Measurements from ENCODE around the gene ADAMTS18.
"Not testable (repeated sequence)": the region's sequence is repeated elsewhere in the genome, so short reads cannot be mapped to it uniquely, and the experiment has no call there.

The ADAMTS18 gene, protein sequence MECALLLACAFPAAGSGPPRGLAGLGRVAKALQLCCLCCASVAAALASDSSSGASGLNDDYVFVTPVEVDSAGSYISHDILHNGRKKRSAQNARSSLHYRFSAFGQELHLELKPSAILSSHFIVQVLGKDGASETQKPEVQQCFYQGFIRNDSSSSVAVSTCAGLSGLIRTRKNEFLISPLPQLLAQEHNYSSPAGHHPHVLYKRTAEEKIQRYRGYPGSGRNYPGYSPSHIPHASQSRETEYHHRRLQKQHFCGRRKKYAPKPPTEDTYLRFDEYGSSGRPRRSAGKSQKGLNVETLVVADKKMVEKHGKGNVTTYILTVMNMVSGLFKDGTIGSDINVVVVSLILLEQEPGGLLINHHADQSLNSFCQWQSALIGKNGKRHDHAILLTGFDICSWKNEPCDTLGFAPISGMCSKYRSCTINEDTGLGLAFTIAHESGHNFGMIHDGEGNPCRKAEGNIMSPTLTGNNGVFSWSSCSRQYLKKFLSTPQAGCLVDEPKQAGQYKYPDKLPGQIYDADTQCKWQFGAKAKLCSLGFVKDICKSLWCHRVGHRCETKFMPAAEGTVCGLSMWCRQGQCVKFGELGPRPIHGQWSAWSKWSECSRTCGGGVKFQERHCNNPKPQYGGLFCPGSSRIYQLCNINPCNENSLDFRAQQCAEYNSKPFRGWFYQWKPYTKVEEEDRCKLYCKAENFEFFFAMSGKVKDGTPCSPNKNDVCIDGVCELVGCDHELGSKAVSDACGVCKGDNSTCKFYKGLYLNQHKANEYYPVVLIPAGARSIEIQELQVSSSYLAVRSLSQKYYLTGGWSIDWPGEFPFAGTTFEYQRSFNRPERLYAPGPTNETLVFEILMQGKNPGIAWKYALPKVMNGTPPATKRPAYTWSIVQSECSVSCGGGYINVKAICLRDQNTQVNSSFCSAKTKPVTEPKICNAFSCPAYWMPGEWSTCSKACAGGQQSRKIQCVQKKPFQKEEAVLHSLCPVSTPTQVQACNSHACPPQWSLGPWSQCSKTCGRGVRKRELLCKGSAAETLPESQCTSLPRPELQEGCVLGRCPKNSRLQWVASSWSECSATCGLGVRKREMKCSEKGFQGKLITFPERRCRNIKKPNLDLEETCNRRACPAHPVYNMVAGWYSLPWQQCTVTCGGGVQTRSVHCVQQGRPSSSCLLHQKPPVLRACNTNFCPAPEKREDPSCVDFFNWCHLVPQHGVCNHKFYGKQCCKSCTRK (N-terminal part only)

DNA sequence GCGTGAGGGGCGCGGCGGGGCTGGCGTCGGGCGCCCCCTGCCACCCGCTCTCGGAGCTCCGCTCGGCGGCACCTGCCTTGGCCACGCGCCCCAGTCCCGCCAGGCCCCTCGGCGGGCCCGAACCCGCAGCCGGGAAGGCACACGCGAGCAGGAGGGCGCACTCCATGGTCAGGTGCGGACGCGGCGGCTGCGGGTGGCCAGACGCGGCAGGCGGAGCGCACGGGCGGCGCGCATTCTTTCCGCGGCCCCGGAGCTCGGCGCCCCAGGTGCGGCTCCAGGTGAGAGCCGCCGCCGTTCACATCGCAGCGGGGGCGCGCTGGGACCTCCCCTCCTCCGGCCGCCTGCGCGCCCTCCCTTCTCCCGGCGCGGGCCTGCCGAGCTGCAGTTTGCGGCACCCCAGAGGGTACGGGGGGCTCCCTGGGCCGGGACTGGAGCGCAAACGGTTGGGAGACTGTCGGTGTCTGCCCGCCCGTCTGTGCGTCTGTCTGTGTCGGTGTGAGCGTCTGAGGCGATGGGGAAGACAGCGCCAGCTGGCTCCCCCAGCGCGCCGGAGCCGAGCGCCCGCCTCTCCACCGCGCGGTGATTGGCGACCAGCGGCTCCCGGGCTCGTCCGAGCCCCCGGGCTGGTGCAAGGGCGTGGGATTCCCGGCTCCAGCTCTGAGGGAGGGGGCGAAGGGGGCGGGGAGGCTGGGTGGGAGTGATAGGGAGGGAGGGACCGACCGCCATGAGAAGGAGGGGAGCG, at the start of gene ADAMTS18:
ADAMTS18 (minus strand) TSS at position 505 of the 742 bp plus-strand sequence; CDS start at position 166, 339 bp downstream.
- DNase-seq (ENCODE audit: low read depth in 2 of 2, low spot score in 1 of 2): no peak

DNA sequence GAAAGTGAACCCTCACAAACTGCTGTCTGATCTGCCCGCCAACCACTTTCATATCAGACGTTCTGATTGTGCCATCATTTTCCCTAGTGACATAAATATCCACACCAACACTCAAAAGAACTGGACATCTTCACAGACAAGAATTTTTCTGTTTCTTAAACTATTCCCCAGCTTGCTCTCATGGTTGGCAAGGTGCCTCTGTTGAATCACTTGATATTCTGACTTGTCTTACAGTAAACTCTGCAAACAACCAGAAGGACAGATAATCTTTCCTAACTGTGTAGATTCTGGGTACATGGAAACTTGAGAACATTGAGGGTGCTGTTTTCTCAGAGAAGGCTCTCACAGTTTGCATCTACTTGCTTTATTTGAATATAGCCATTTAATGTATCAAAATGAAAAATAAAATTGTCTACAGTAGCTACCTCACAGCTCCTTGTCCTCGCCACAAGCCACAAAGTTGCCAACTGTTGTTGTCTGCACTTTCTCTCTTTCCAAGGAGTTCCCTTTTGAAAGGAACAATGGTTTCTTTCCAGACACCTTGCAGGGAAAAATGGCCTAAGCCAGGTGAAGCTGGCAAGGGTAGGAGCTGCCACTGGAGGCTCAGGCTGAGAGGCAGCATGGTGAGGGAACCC, 46.0 kb upstream of the ADAMTS18 start:
- DNase-seq (ENCODE audit: low read depth in 2 of 2, low spot score in 1 of 2): no peak

DNA sequence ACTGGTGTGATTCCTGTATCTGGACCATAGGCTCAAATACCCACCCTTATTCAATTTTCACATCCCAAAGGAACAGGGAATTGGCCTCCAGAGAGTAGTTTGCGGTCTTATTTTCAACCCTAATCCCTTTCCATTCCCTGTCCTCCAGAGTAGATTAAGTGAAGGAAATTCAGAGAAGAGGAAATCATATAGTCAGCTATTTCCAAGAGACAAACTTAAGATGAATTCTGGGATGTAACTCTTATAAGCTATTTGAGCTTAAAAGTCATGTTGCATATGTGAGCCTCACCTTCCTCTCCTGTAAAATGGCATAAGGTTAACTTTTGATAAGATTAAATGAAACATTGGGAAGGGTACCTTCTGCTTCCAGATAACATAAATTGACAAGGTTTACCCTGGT, 37.4 kb upstream of the ADAMTS18 start:
- DNase-seq (ENCODE audit: low read depth in 2 of 2, low spot score in 1 of 2): no peak

DNA sequence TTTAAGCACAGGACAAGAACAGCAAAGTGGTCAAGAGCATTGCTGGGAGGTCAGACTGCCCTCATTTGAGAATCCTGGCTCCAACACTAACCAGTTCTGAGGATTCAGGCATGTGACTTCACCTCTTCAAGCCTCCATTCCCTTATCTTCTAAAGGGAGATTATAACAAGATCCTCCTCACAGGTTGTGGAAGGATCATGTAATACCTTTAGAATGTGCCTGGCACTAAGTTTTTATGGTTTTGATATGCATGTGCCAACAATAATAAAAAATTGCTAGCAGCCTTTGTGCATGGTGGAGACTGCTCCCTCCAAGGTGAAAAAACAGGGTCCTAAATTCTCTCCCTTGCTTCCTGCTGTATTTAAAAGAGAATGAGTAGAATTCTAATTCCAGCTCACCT, 36.0 kb upstream of the ADAMTS18 start:
- no peak for DNase-seq (ENCODE audit: low read depth in 2 of 2, low spot score in 1 of 2)

DNA sequence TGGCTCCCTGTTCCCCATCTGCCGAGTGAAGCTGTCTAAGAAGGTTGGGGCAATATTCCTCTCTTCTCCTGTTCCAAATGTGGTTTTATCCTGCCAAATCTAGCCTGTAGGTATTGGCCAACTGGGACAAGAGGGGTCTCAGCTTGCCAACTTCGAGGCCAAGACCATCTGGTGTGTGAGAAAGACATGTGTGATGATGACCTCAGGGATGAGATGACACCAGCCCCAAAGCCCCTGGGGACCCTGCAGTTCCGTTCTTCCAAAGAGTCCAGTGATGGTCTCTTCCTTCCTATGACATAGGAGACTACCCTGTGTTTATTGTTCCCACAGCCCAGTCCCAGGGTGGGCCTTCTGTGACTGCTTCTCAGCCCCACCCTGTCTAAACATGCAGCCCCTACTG, 34.8 kb upstream of the ADAMTS18 start:
- no peak for DNase-seq (ENCODE audit: low read depth in 2 of 2, low spot score in 1 of 2)

DNA sequence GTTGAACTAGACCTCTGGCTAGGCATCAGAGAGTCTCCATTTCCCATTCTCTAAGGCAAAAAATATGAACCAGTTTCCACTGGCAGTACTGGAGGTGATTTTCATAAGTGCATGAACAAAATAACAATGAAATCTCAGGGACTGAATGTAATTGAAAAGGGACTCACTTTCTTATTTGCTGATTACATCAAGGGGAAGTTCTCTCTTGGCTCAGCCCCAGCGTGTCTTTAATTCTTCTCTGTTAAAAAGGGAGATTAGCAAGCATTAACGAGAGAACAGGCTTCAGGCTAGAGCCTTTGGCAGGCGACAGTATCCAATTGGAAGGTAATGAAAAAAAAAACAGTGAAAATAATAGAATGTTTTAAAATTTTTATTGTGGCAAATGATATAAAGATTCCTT, 34.0 kb upstream of the ADAMTS18 start:
- no peak for DNase-seq (ENCODE audit: low read depth in 2 of 2, low spot score in 1 of 2)

DNA sequence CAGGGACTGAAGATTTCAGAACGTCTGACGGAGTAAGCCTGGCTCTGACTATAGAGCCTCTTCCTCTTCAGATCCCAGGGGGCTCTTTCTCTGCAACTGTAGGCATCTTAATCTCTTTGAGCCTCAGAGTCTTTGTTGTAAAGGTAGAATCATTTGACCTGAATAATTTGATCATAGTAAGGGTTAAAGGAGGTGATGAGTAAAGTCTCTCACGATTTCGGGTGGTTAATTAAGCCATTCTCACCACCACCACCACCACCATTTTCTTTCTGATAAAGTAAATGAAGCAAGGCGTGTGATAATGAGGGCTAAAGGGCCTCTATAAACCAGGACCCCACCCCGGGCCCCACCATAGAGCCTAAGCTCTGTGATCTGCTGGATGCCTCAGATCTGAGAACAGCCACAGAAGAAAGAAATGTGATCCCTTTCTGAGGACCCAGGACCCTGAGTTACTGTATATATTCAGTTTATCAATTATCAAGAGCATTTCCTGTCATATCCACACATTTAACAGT, 33.0 kb upstream of the ADAMTS18 start:
- DNase-seq (ENCODE audit: low read depth in 2 of 2, low spot score in 1 of 2): no peak

DNA sequence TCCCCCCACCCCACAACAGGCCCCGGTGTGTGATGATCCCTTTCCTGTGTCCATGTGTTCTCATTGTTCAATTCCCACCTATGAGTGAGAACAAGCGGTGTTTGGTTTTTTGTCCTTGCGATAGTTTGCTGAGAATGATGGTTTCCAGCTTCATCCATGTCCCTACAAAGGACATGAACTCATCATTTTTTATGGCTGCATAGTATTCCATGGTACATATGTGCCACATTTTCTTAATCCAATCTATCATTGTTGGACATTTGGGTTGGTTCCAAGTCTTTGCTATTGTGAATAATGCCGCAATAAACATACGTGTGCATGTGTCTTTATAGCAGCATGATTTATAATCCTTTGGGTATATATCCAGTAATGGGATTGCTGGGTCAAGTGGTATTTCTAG, 28.8 kb upstream of the ADAMTS18 start:
- not testable (repeated sequence) for DNase-seq (ENCODE audit: low read depth in 2 of 2, low spot score in 1 of 2)

DNA sequence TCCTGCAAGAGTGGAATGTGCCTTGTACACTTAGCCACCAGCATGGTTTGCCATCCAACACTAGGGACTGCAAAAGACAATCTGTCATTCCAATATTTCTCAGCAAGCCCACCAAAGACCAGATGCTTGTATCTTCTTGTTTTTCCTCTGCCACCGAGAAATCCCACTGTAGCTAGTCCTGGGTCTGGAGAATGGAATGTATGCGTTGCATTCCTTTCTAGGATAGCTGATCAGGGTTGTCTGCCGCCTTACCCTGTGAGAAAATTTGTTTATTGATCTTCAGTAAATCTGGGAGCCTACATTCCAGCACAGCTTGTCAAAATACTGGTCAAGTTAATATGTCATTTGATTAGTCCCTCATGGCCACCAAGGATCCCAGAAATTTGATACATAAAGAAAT, 28.1 kb upstream of the ADAMTS18 start:
- DNase-seq (ENCODE audit: low read depth in 2 of 2, low spot score in 1 of 2): no peak

DNA sequence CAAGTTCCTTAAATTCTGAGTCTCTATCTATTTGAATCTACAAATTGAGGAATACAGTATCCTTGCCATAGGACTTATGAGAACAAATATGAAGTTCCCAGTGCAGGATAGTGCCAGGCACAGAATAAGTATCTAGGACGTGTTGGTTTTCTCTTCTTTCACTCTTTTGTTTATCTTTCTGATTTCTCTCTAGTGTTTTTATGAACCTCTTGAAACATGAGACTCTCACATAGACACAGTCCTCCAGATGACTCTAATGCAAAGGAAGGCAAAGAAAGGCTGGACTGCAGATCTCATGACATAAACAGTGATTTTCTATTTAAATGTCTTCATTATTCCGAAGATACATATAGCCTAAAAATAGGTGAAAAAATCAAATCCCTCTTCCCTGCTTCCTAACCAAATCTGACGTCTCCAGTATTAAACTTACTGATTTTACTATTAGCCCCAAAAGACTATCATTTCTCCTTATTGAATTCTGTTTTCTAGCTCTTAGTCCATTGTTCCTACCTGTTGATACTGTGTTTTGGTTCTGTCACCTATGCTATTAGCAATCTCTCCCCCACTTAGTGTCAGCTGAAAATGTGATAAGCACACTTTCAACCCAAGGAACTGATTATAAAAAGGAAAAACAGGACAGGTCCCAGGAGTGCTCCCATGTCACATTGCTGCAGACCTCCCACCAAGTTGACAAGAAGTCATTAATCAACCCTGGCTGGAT, 24.9 kb upstream of the ADAMTS18 start:
- no peak for DNase-seq (ENCODE audit: low read depth in 2 of 2, low spot score in 1 of 2)

DNA sequence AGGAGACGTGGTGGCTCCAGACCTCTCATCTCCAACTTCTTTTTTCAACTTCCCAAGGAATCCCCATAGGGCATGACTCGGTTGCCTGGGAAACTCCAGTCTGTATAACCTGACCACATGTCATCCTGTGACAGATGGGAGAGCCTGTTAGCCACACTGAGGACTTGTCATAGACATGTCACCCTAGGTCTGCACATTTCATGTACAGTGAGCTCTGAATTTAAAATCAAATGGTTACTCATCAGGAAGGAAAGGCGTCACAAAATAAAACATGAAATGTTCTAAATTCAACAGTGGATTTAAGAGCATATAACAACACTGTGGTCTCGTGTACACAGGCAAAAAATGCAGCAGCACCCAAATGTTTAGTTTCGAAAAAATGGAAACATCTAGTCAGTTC, 22.2 kb upstream of the ADAMTS18 start:
- no peak for DNase-seq (ENCODE audit: low read depth in 2 of 2, low spot score in 1 of 2)

DNA sequence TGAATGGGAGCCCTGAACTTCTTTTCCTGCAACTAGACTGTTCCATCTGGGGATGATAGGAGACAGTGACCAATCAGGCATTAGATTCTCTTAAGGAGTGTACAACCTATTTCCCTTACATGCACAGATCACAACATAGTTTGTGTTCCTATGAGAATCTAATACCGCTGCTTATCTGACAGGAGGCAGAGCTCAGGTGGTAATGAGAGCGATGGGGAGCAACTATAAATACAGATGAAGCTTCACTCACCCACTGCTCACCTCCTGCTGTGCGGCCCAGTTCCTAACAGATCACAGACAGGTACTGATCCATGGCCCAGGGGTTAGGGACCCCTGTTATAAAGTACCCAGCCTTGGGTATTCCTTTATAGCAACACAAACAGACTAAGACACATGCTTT, 17.4 kb upstream of the ADAMTS18 start:
- no peak for DNase-seq (ENCODE audit: low read depth in 2 of 2, low spot score in 1 of 2)

DNA sequence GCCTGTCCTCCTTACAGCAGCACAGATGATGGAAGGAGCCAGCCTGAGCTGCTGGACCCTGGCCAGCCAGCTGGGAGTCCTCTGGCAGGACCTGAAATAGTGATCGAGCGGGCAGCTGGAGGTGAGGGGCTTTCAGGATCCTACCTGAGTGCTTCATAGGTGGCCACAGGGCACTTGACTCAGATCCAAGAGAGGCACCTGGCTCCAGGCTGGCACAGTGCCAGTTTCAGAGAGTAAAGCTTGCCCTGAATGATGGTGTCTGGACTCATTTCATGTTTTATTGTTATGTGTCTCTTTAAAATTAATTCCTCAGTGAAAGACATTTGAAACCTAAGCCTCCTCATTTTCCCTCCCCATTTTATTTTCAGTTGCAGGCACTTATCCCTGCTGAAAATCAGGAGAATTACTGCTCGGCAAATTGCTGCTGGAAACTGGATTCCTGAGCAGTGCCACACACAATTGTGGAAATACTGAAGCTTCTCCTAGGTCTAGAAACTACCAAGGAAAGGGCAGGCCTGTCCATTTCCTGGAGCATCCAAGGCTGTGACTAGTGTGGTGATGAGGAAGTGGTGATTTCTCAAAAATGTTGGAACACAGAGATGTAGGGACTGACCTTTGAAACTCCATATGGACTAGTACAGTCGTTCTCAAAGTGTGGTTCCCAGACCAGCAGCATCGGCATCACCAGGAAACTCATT, 16.1 kb upstream of the ADAMTS18 start:
- no peak for DNase-seq (ENCODE audit: low read depth in 2 of 2, low spot score in 1 of 2)

DNA sequence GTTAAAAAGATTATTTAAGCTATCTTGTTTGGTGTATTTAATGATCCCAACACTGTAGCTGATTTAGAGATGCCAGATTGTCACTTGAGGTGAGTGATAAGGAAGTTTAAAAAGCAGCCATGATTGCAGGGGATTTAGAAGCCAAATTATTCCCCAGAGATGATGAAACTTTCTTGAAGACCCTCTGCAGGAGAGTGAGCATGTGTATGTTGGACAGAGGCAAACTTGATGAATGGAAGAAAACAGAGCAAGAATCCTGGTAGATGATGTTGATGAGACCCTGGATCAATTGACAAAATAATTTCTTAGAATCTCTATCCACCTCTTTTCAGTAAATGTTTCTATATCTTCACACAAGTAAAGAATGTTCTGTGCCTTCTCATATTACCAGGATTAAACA, 14.4 kb upstream of the ADAMTS18 start:
- no peak for DNase-seq (ENCODE audit: low read depth in 2 of 2, low spot score in 1 of 2)

DNA sequence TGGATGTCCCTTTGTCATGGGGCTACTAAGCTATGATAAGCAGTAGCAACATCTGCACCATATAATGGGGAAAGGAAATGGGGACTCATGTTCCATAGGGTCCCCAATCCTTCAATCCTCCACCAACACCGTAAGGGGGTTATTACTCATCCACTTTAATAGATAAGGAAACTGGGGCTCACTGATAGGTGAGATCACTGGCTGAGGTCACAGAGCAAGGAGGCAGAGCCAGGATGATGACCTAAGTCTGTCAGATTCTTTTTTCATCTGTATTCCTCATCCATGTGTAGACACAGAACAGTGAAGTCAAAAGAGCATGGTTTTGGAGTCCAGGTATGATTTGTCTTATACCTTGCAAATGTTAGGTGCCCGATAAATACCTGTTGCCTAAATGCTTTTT, 10.5 kb upstream of the ADAMTS18 start:
- DNase-seq (ENCODE audit: low read depth in 2 of 2, low spot score in 1 of 2): no peak

DNA sequence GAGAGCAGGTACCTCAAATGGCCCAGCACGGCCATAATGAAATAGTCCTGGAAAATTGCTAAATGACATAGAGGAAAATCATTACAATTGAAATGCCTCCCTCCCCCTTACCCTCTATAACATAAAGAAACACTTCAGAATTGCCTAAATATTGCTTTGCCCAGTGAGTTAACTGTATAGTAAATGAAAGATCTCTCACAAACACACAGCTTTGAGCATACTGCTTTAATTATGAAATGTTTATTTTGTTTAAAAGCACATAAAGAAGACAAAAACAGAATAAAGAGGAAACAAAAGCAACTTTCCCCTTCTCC, 9.3 kb upstream of the ADAMTS18 start:
- no peak for DNase-seq (ENCODE audit: low read depth in 2 of 2, low spot score in 1 of 2)

DNA sequence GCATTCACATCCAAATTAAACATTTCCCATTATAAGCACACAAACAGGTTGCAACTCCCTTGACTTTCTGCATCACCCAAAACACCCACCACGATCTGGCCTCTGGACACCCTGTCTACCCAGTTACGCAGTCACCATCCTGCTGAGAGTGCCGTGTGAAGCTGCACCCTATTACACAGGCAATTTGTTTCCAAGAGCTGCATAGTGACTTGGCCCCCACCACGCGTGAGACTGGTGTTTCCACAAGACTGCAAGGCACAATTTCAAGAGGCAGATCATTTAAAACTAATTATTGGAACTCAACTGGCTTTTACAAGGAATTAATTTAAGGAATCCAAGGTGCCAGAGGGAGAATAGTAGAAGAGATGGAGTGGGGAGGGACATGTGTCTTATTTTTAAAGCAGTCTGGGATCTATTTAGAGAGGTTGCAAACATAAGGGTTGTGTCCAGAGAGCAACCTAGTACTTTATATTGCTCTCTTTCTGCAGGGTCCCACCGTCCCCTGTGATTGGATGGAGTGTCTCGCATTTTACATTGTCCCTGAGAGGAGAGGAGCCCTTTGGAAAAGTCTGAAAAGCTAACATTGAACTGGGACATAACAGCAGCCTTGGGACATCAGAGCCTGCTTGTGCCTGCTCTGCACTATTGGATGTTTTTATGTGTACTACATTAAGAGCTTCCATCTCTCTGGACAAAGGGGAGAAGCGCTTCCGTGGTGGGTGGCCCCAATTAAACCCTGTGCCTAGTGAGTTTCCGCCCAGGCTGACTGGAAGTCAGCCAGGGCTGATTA, 8.7 kb upstream of the ADAMTS18 start:
- DNase-seq (ENCODE audit: low read depth in 2 of 2, low spot score in 1 of 2): no peak

DNA sequence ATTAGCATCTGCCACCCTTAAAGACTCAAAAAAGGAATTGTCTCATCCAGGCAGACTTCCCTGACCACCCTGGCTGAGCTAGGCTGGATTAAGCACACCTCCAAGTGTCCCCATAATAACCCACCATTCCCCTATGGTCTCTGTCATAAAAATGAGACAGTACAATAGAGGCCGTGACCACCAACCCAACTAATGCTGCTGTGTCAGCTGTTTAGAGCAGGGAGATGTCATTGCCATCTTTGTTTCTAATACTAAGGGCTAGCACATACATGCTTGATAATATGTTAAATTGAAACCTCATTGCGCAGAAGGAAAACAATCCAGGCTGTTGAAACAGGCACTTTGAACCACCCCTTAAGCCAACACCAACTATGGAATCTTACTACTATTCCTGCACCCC, 7.2 kb upstream of the ADAMTS18 start:
- no peak for DNase-seq (ENCODE audit: low read depth in 2 of 2, low spot score in 1 of 2)
